SK-N-MC (cell line): ENCODE data around the gene SCFD1.

Experiments
- DNase-seq: peaks from one replicate; pipeline ENCODE4 v3.0.0-alpha.2; 2011; ENCODE audit warnings: low read depth, low spot score
- H3K27ac ChIP-seq: fragments of 200-600 bp; sonication (generic); 2 replicates; pipeline ENCODE4 v1.5.1; 2016; ENCODE audit warnings: mixed run types
- H3K36me3 ChIP-seq: fragments of 200-600 bp; sonication (generic); 2 replicates; pipeline ENCODE4 v1.6.1; 2017; ENCODE audit warnings: antibody characterized with exemption, low read length, mixed read lengths; ENCODE audit not compliant: insufficient read depth
- H3K4me3 ChIP-seq: fragments of 200-600 bp; sonication (generic); 2 replicates; pipeline ENCODE4 v1.5.1; 2016
- H3K9ac ChIP-seq: fragments of 200-600 bp; sonication (generic); 2 replicates; pipeline ENCODE4 v1.8.0; 2017; ENCODE audit warnings: mixed run types, mixed read lengths; ENCODE audit not compliant: insufficient read length
- H3K9me3 ChIP-seq: fragments of 200-600 bp; sonication (generic); 2 replicates; pipeline ENCODE4 v1.6.1; 2017; ENCODE audit warnings: low read depth, mild to moderate bottlenecking, antibody characterized with exemption, low read length, moderate library complexity, mixed read lengths
- EZH2 ChIP-seq: fragments of 200-600 bp; sonication (generic); IDR thresholded peaks from one replicate; pipeline ENCODE4 v1.6.1; 2017; ENCODE audit warnings: antibody characterized with exemption
- FOXP2 ChIP-seq: optimal IDR thresholded peaks from 2 replicates; pipeline ENCODE3; 2011; ENCODE audit warnings: mild to moderate bottlenecking, moderate library complexity; ENCODE audit not compliant: insufficient read depth; ENCODE audit errors: extremely low read length, control extremely low read depth
- POLR2AphosphoS5 ChIP-seq: IDR thresholded peaks from 2 replicates; pipeline ENCODE4 v1.6.1; 2012; ENCODE audit warnings: mild to moderate bottlenecking, low read depth, low read length, borderline replicate concordance

Gene SCFD1

DNA sequence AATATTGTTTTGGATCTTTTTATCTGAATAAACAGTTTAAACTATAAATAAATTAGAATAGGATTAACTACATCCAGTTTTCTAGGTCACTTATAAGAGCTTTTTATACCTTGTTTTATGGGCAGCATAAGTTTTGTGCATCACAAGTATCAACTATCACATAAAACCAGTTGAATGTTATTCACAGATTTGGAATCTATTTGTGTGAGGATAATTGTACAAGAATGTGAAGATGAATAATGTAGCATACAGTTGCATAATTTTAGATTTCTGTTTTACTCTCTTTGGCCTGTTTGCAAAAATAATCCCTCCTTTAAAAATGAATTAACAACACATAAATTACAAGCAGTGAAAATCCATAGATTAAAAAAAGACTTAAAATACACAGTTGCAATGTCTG is 88.8 kb downstream of the SCFD1 start:
- DNase-seq, result no peak
- no peak overlapping the region for H3K27ac ChIP-seq

DNA sequence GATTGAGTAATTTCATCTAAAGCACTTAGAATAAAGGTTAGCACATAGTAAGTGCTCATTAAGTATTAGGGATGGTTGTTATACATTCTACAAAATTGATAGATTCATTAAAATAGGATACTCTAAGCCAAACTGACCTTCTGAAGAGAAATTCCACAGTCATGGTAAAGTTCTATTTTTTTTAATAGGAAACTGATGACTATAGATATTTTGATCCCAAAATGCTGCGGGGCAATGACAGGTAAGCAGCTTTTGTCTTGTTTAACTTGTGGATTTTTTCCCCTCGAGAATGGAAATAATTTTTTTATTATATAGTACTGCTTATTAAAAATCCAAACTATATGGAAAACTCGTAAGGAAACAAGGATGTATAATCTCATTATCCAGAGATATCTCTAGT is 97.0 kb downstream of the SCFD1 start:
- no peak overlapping the region for H3K27ac ChIP-seq

More for the DNA sequence above, 88.8 kb downstream of the SCFD1 start:
- H3K4me3 ChIP-seq, result no peak overlapping the region
- no peak for TF ChIP-seq FOXP2
- TF ChIP-seq POLR2AphosphoS5, result no peak
- TF ChIP-seq EZH2, result no peak
- no peaks in the 10 kb centered on the region for H3K9me3 ChIP-seq
- no peak overlapping the region for H3K9ac ChIP-seq
- H3K36me3 ChIP-seq, result peaks cover 20% of the 10 kb centered on the region

DNA sequence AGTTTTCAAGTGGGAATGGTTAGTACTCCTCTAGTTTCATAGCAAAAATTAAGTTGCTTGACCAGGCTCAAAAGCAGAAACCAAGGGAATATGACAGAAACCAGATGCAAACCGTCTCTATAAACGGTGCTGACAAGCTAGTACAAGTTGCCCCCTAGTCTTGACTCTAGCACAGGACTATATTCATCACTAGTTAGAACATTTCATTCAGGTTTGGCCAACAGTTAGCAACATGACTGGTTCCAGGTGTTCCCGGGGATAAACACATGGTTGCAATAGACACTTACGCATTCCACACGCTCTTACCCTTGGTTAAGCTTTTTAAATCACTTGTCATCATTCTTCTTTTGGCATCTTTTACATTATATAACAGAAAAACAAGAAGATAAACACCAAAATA is 103.6 kb downstream of the SCFD1 start:
- Histone ChIP-seq H3K9ac (no peak overlapping the region), H3K4me3 (no peak overlapping the region), H3K36me3 (peaks cover 21% of the 10 kb centered on the region), H3K27ac (no peak overlapping the region), H3K9me3 (0 out of 2 replicates have a peak, but pooled peaks cover 5% of the 10 kb centered on the region)
- DNase-seq, result no peak
- TF ChIP-seq EZH2 (no peak), FOXP2 (no peak), POLR2AphosphoS5 (no peak)

More for the DNA sequence above, 97.0 kb downstream of the SCFD1 start:
- no peak overlapping the region for H3K9ac ChIP-seq
- no peak overlapping the region for H3K4me3 ChIP-seq
- H3K9me3 ChIP-seq, result no peaks in the 10 kb centered on the region
- DNase-seq, result no peak
- peaks cover 8% of the 10 kb centered on the region; the same call in 1 of the 2 replicates for H3K36me3 ChIP-seq
- no peak for TF ChIP-seq FOXP2
- TF ChIP-seq POLR2AphosphoS5, result no peak
- TF ChIP-seq EZH2, result no peak

DNA sequence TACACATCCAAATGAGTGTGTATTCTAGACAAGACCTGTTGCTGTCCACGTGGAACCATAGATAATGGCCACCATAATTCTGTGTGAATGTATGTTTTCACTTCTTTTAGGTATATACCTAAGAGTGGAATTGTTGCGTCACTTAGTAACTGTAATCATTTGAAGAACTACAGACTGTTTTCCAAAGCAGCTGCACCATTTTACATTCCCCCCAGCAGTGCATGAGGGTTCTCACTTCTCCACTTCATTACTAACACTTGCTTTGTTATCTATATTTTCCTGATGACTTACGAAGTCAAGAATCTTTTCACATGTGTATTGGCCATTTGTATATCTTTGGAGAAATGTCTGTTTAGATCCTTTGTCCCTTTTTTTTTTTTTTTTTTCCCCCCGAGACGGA is 106.4 kb downstream of the SCFD1 start:
- Histone ChIP-seq H3K4me3 (no peak overlapping the region), H3K9ac (no peak overlapping the region), H3K9me3 (0 out of 2 replicates have a peak, but pooled peaks cover 5% of the 10 kb centered on the region), H3K36me3 (peaks cover 20% of the 10 kb centered on the region; the same call in 1 of the 2 replicates), H3K27ac (no peak overlapping the region)
- no peak for DNase-seq
- TF ChIP-seq POLR2AphosphoS5 (no peak), EZH2 (no peak), FOXP2 (no peak)

DNA sequence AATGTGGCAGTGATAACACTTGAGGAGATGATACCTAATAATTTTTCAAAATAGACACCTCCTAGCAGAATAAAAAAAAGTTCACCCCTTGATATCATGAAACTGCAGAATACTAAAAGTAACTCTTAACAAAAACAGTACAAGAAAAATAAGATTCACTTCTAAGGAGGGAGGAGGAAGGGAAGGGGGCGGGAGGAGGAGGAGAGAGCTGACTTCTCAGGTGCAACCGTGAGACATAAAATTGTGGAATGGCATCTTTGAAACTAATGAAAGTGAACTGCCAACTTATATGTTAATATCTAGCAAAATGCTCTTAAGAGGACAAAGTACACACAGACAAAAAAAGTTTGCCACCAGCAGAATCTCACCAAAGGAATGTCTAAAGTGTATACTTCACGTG is 115.8 kb downstream of the SCFD1 start:
- no peak overlapping the region for H3K4me3 ChIP-seq
- no peak for DNase-seq
- no peaks in the 10 kb centered on the region for H3K9me3 ChIP-seq
- no peak overlapping the region for H3K27ac ChIP-seq
- no peak for TF ChIP-seq POLR2AphosphoS5
- no peak for TF ChIP-seq FOXP2
- no peak for TF ChIP-seq EZH2
- H3K36me3 ChIP-seq, result peaks cover 11% of the 10 kb centered on the region
- H3K9ac ChIP-seq, result no peak overlapping the region

DNA sequence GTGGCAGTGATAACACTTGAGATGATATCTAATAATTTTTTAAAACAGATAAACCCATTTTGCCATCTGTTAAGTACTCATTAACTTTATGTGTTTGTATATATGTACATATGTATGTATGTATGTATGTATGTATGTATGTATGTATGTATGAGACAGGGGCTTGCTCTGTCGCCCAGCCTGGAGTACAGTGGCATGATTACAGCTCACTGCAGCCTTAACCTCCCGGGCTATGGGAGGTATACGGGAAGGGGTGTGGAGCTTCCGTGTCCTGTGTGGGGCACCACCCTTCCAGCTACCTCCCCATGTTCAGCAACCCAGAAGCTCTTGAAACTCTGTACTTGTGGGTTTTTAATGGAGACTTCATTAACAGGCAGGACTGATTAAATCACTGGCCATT is 116.9 kb downstream of the SCFD1 start:
- no peak overlapping the region for H3K9ac ChIP-seq
- TF ChIP-seq FOXP2 (no peak), EZH2 (no peak), POLR2AphosphoS5 (no peak)

DNA sequence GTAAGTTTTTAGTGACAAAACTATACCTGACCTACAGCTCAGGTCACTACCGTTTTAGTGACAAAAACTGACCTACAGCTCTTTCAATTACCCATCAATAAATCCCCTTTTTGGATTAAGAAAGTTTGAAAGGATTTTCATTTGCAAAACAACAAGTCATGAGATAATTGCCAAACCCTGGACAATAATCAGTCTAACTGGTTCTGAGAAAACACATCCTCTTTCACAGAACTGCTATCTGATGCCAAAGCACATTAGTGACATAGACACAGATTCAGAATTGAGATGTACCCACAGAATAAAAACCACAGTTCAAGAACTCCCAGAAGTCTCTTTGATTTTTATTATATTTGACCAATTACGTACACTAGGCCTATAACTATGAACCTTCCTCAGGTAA is 126.2 kb downstream of the SCFD1 start:
- TF ChIP-seq POLR2AphosphoS5 (no peak), EZH2 (no peak), FOXP2 (no peak)
- no peaks in the 10 kb centered on the region for H3K36me3 ChIP-seq
- no peak overlapping the region for H3K27ac ChIP-seq
- H3K4me3 ChIP-seq, result no peak overlapping the region
- no peaks in the 10 kb centered on the region for H3K9me3 ChIP-seq
- no peak for DNase-seq
- no peak overlapping the region for H3K9ac ChIP-seq

More for the DNA sequence above, 116.9 kb downstream of the SCFD1 start:
- Histone ChIP-seq H3K4me3 (no peak overlapping the region), H3K36me3 (peaks cover 11% of the 10 kb centered on the region), H3K27ac (no peak overlapping the region), H3K9me3 (no peaks in the 10 kb centered on the region)
- no peak for DNase-seq

DNA sequence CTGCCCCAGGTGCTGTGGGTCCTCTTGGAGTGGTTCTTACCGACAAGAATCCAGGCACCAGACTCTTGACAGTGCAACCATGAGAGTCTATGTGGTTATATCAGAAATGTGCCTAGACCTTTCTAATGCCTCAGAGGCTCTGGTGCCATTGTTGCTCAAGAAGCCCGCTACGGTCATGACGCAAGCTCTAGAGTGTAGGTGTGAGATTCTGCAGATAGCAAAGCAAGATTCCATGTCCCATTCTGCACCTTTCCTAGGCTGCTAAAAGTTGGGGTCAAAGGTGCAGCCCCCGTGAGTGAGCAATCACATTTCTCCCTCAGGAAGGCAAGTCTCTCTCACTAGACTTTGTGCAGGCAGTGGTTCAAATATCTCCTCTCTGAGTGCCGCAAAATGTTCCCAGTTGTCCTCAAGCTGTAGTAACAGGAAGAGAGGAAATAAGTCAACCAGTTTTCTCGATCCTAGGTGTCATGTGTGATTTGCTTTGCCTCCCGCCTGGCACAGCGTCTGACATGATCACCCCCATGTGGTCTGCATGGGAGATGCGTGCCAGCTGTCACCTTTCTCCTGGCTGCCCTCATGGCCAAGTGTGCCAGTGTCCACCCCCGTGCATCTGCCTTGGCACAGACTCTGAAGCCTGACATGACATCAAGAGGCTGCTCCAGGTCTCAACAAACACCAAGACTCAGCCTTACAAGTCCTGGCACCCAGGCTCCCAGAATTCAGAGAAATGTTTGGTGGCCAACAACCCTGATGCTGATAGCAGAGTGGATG is 129.7 kb downstream of the SCFD1 start:
- H3K27ac ChIP-seq, result no peak overlapping the region
- no peak for DNase-seq
- no peak overlapping the region for H3K9ac ChIP-seq
- no peaks in the 10 kb centered on the region for H3K36me3 ChIP-seq
- H3K4me3 ChIP-seq, result no peak overlapping the region
- no peak for TF ChIP-seq EZH2
- no peak for TF ChIP-seq POLR2AphosphoS5
- no peak for TF ChIP-seq FOXP2
- H3K9me3 ChIP-seq, result no peaks in the 10 kb centered on the region

DNA sequence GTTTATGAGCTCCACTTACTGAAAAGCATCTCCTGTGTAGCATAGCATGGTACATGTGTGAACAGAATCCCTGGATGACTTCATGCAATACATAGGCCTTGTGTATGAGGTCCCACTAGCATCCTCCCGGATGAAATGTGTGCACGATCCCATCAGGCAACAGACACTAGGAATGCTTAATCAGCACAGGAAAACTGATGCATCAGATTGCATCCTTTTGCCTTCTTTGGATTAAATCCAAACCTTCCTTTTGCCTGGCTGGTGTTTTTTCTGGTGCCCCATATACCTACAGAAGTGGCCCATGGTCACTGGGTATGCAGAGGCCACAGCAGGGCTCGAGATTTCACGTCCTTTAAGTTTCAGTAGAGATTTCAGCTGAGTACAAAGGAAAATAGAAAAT is 131.3 kb downstream of the SCFD1 start:
- H3K9me3 ChIP-seq, result no peaks in the 10 kb centered on the region
- no peak overlapping the region for H3K27ac ChIP-seq
- H3K36me3 ChIP-seq, result no peaks in the 10 kb centered on the region
- TF ChIP-seq POLR2AphosphoS5 (no peak), EZH2 (no peak), FOXP2 (no peak)
- H3K9ac ChIP-seq, result no peak overlapping the region
- DNase-seq, result no peak
- no peak overlapping the region for H3K4me3 ChIP-seq
